Activated gamma-delta T cell treated with anti-CD3 and anti-CD28 coated beads, Interleukin-2, amount 50 U/mL, for 16 hours (primary cell): ENCODE measurements around the gene MGST3.
"Not testable (repeated sequence)": the region's sequence is repeated elsewhere in the genome, so short reads cannot be mapped to it uniquely, and the experiment has no call there.

ENCODE experiments used
- DNase-seq: peaks from one replicate; pipeline ENCODE4 v3.0.0-alpha.2; 2020; ENCODE audit warnings: low read depth

MGST3 gene

GRCh38 chr1:165658766-165659580 is 27.9 kb downstream of the MGST3 start:
- DNase-seq = not testable (repeated sequence)

GRCh38 chr1:165659581-165659895 is 28.5 kb downstream of the MGST3 start:
- DNase-seq = no peak

GRCh38 chr1:165661703-165662102 is 30.7 kb downstream of the MGST3 start:
- DNase-seq = no peak

DNA sequence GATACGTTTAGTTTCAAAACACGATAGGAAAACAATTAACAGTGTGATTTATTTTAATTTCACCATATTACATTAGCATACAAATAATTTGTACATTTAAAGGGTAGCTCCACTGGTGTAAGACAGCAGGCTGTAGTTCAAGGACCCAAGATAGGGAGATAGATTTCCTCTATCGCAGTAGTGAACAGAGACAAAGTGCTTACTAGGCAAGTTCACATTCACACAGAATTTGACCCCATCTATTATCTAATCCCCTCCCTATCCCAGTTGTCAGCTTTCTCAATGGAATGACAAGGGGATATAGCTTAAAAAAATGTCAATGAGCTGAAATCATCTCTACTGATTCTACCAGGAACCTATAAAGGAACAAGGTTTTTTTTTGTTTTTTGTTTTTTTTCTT is 31.2 kb downstream of the MGST3 start:
- DNase-seq = no peak

DNA sequence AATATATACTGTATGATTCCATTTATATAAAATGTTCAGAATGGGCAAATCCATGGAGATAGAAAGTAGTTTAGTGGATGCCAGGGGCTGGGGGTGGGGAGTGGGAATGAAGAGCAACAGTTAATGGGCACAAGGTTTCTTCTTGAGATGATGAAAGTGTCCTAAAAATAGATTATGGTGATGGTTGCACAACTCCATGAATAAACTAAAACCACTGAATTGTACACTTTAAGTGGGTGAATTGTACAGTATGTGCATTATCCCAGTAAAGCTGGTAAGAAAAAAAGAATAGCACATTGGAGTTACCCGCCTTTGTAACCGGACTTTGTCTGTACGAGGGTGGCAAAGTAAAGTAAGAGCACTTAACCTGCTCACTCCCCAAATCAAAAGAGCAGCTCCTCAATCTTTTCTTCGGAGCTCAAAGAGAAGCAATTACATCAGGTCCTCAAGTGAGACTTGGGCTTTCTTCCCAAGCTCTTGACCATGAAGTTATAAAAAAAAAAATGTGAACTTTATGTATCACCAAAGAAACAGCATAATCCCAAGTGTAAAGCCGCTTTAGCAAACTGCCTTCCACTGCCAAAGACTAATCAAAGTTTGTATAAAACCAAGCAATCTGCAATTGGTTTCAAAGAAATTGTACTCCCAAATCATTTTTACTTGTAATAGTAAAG is 35.3 kb downstream of the MGST3 start:
- no peak for DNase-seq

DNA sequence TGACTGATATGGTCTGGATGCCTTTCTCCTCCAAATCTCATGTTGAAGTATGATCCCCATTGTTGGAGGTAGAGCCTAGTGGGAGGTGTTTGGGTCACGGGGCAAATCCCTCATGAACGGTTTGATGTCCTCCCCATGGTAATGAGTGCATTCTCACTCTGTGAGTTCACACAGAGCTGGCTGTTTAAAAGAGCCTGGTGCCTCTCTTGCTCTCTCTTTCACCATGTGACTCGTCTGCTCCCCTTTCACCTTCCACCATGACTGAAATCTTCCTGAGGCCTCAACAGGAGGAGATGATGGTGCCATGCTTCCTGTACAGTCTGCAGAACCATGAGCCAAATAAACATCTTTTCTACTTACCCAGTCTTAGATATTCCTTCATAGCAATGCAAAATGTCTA is 37.1 kb downstream of the MGST3 start:
- DNase-seq = no peak

- no peak for DNase-seq
These were observed 40.5 kb downstream of the MGST3 start for GRCh38 chr1:165671526-165671925.

GRCh38 chr1:165674599-165674998 is 43.6 kb downstream of the MGST3 start:
- no peak for DNase-seq

DNA sequence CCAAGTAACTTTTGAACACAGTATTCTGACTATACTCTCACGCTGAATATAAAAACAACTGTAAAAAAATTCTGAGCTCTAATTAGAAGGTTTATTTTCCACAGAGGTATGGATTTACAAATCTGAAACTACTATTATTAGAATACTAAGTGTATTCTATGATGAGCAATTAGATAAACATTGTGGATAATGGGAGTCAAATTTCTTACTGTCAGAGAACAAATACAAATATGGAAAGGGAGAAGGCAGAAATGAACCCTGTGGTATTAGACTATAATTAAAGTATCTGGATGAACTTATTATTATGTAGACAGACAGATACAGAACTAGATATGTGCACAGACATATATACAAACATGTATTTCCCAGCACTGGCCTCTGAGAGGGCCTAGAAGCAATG is 44.8 kb downstream of the MGST3 start:
- no peak for DNase-seq

DNA sequence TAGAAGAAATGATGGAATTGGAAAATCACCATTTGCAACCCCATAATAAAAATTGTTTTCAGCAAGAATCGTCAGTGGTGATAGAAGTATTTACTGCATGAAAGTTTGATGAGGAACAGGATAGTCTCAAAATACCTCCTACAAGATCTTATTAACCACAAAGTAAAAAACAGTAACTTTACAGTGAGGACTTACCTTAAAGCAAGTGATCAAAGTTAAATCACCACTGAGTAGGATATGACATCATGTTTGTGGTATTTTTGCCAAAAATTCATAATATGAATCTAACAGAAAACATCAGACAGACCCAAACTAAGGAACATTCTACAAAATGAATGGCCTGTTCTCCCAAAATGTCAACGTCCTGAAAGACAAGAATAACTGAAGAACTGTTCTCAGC is 47.5 kb downstream of the MGST3 start:
- no peak for DNase-seq

GRCh38 chr1:165679282-165680036 is 48.4 kb downstream of the MGST3 start:
- DNase-seq = no peak

- DNase-seq = no peak
These were observed 49.3 kb downstream of the MGST3 start for GRCh38 chr1:165680303-165680702.

DNA sequence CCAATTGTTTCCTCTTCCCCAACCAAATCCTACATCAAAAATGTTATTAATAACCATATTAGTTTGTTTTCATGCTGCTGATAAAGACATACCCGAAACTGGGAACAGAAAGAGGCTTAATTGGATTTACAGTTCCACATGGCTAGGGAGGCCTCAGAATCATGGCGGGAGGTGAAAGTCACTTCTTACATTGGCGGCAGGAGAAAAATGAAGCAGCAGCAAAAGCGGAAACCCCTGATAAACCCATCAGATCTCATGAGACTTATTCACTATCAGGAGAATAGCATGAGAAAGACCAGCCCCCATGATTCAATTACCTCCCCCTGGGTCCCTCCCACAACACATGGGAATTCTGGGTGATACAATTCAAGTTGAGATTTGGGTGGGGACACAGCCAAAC is 49.7 kb downstream of the MGST3 start:
- not testable (repeated sequence) for DNase-seq

- DNase-seq = no peak
These were observed 52.9 kb downstream of the MGST3 start for GRCh38 chr1:165683848-165684485.

- no peak for DNase-seq
These were observed 55.3 kb downstream of the MGST3 start for GRCh38 chr1:165686121-165686970.

- no peak for DNase-seq
These were observed 56.0 kb downstream of the MGST3 start for GRCh38 chr1:165686971-165687433.

DNA sequence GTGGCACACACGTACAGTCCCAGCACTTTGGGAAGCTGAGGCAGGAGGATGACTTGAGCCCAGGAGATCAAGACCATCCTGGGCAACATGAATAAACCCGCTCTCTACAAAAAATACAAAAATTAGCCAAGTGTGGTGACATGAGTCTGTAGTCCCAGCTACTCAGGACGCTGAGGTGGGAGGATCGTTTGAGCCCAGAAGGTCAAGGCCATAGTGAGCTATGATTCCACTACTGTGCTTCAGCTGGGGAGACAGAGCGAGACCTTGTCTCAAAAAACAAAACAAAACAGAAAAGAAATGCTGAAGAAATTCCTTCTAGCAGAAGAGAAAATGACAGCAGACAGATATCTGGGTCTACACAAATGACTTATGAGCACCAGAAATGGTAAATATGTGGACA is 57.0 kb downstream of the MGST3 start:
- DNase-seq = no peak

DNA sequence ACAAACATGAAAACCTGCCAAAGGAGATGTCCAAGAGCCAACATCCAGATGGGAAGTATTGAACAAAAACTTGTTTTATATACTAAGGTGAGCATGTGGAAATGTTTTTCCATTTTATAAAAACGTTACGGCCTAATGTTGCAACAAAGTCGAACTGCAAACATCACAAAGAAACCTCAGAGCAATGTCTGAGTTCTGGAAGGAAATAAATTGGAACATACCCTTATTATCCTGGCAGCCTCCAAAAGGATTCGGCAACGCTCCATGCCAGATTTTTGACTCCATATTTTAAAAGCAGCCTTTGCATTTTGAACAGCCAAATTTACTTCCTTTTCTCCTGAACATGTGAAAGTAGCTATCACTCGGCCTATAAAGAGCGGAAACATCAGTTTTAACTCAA is 64.0 kb downstream of the MGST3 start:
- DNase-seq = no peak

DNA sequence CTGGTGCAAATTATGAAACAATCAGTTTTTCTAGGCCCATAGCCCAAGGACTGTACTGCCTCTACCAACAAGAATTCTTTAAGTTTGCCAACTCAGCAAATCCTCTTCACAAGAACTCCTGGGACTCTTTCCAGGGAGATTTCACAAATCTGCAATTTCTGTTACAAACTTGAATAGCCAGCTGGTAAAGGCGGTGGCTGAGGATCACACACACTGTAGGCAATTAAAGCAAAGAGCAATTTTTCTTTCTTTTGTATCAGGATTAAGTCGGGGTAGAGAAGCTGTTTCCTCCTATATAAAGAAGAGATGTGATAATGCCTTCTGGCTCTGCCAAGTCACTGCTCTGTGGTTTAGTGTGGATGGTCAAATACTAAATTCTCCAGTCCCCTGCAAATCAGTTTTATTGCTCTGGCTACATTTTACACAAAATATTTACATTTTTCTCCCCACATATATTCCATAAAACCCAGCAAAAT is 65.6 kb downstream of the MGST3 start:
- no peak for DNase-seq

GRCh38 chr1:165697491-165697880 is 66.5 kb downstream of the MGST3 start:
- DNase-seq = no peak
